GM13977 (cell line): ENCODE results near the gene CA10.

Experiments used
- DNase-seq: peaks from one replicate; pipeline ENCODE4 v3.0.0; 2012; ENCODE audit warnings: low spot score
- in situ Hi-C: fragments of 300-500 bp; cut with MboI; formaldehyde crosslinking; loops from one replicate; pipeline ENCODE4 v1.12.0; 2022; ENCODE audit warnings: low sequenced_read_pairs, low pct_unique_long_range_greater_than_20kb, mixed read lengths, inconsistent platforms; ENCODE audit not compliant: unreplicated experiment
- TF ChIP-seq, protein P1 (sequence below): IDR thresholded peaks from 2 replicates; pipeline ENCODE4 v1.5.1; 2012; ENCODE audit warnings: mild to moderate bottlenecking, control low read depth; ENCODE audit not compliant: insufficient read depth; ENCODE audit errors: extremely low read depth, missing control alignments

The CA10 gene

DNA sequence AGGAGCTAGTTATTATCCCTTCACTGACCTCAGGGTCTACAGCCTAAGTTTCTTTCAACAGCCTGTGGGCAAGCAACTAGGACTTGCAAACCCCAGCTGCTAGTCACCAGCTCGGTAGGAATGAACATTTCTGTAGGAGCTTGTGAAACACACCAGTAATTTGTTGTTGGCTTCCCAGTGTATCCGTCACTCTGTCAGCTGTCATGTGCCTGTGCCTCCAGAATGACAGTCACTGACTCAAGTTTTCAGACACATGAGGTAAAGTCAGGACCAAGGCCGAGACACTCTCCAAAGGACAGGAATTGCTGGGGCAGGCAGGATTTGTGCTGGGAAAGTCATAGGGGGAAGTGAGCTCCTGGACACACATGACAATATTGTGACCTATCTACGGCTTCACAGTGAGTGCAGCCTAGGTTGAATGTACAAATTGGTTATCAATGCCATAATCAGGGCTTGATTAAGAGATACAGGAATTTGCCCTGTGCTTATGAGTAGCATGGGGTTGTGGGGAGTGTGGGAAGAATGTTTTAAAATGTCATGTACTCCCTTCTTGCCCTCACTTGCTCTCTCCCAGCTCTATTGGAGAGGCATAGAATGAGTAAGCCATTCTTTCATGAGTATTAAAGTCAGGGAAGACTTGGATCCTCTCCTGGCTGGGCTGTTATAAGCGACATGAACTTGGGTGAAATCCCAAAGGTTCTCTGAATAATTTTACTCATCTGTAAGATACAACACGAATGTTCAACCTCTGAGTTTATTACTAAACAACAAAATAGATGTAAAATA, 506.8 kb downstream of the CA10 start:
- DNase-seq = no peak
- in situ Hi-C loops = no loop called here

DNA sequence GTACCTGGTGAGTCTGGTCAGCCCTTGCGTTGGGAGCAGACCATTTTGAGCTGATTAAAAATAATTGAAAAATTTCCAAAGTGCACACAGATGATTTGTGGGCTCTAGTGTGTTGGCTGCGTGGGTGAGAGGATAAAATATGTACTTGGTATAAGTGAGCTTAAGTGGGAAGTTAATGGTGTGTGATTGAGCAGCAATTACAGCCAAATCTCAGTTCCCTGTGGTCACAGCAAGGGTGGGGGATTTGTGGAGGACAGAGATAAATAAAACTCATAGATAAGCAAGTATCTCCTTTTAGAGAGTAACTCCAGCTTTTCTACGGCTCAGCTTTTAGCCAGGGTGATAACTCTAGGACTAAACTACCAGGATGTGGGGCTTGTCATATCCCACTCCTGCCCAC, 507.7 kb downstream of the CA10 start:
- in situ Hi-C loops = no loop called here
- DNase-seq = no peak
- TF ChIP-seq, protein P1, sequence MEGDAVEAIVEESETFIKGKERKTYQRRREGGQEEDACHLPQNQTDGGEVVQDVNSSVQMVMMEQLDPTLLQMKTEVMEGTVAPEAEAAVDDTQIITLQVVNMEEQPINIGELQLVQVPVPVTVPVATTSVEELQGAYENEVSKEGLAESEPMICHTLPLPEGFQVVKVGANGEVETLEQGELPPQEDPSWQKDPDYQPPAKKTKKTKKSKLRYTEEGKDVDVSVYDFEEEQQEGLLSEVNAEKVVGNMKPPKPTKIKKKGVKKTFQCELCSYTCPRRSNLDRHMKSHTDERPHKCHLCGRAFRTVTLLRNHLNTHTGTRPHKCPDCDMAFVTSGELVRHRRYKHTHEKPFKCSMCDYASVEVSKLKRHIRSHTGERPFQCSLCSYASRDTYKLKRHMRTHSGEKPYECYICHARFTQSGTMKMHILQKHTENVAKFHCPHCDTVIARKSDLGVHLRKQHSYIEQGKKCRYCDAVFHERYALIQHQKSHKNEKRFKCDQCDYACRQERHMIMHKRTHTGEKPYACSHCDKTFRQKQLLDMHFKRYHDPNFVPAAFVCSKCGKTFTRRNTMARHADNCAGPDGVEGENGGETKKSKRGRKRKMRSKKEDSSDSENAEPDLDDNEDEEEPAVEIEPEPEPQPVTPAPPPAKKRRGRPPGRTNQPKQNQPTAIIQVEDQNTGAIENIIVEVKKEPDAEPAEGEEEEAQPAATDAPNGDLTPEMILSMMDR = no peak

More for the DNA sequence above, 506.8 kb downstream of the CA10 start:
- TF ChIP-seq, protein P1 = no peak

DNA sequence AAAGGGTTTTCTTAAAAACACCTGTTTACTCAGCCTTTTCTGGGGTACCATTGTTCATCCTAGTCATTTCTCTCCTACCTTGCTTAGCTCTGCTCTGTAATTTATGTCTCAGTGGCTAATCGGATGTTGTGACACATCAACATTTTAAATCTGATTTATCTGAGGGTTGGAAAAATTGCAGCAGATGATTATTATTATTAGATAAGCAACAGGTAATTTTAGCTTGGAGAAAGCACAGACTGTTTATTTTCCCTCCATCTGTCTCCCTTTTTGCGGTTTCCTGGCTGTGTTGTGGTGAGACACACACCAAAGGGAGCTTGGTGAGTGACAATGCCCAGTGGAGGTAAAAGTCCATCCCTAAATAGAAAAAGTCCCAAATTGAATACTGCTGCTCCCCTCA, 508.3 kb downstream of the CA10 start:
- TF ChIP-seq, protein P1 = no peak
- DNase-seq = no peak
- in situ Hi-C loops = no loop called here

DNA sequence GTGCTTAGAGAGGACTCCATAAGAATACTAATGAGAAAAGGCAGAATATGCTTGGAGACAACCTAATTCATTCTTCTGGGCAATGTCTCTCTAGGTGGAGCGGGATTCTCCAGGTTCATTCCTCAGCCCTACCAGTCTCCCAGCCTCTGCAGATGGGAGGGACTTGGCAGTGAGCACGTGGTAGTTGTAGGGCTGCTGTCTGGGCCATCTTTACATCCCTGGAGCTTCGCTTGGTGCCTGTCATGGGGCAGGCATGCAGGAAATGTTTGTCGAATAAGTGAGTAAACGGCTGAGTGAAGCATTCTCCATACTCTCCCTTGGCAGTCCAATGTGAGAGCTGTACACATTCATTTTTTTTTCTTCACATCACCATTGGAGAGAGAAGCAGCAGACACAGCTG, 510.7 kb downstream of the CA10 start:
- in situ Hi-C loops = no loop called here
- DNase-seq = no peak
- TF ChIP-seq, protein P1 = no peak

DNA sequence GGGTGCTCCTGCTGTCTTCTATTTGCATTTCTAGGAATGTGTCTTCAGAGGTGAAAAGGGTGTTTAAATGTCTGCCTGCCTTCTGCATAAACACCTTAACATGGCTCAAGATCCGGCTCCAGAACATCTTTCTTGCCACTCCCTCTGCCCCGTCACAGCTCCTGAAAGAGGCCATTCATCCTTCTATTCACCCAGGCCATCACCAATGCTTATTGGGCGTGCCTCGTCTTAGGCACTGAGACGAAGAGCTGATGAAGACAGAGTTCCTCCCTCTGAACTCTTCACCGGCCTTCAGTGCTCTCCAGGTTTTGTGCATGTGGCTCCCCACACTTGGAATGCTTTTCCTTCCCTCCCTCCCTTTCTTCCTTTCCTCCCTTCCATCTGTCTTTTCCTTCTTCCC, 511.4 kb downstream of the CA10 start:
- TF ChIP-seq, protein P1 = no peak
- in situ Hi-C loops = no loop called here
- no peak for DNase-seq

DNA sequence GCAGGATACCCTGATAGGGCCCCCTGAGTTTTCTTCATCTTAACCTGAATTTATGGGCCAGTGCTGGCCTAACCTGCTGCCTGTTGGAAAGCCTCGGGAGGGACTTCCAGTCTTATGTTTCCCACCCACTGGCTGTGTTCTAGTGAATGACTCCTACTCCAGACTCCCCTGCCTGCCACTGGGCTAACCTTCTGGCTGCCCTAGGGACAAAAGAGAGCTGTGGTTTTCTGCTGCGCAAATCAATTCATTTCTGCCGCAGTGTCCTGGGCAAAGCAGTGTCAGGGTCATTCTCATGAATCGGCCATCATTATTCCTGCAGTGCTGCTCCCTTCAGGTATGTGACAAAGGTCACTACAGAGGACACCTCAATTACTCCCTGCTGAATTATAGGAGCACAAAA, 512.0 kb downstream of the CA10 start:
- in situ Hi-C loops = no loop called here
- DNase-seq = no peak

More for the DNA sequence above, 512.0 kb downstream of the CA10 start:
- TF ChIP-seq, protein P1 = no peak
